H1 (cell line): ENCODE measurements around the gene AURKAIP1. TPM values are rescaled to one million over a fixed set of nuclear protein-coding genes. Genes with fewer than 3 reads are reported as not detected.
A peak's percentile ranks its signal among the peaks of the same experiment; 100 is the strongest.

ENCODE experiments used
- CTCF ChIA-PET: fragments of 300-600 bp; sonication (Branson Sonifier 250); formaldehyde crosslinking; loops from one replicate; lab custom pipeline; 2021; ENCODE audit not compliant: partially characterized antibody; lab: Charles Lee
- POLR2A ChIA-PET: fragments of 300-600 bp; sonication (Branson Sonifier 250); formaldehyde crosslinking; loops from one replicate; lab custom pipeline; 2021; ENCODE audit warnings: inconsistent platforms; ENCODE audit not compliant: partially characterized antibody; lab: Charles Lee
- DNase-seq, 2 experiments: peaks; one replicate each; pipeline versions ENCODE4 v3.0.0 to v3.0.0-alpha.2; 2010 to 2022; ENCODE audit warnings: low spot score in 2 of 2, low read depth in 1 of 2, mixed read lengths in 1 of 2
- FAIRE-seq: peaks from 2 replicates; lab custom pipeline; 2011; peaks lifted over from hg19 to GRCh38; lab: Jason Lieb, UNC
- H2AFZ ChIP-seq: 2 replicates; pipeline ENCODE4 v1.8.1; 2012; ENCODE audit warnings: low read length, inconsistent platforms
- H2AK5ac ChIP-seq: 2 replicates; pipeline ENCODE4 v1.6.1; 2013; ENCODE audit warnings: low read depth, low read length
- H2BK120ac ChIP-seq: replicated peaks from 2 replicates; pipeline ENCODE3; 2013; ENCODE audit warnings: low read depth, low read length, inconsistent platforms
- H2BK12ac ChIP-seq: 2 replicates; pipeline ENCODE4 v1.6.1; 2013; ENCODE audit warnings: low read depth, low read length
- H2BK15ac ChIP-seq: 2 replicates; pipeline ENCODE4 v1.6.1; 2013; ENCODE audit warnings: low read length
- H2BK20ac ChIP-seq: 2 replicates; pipeline ENCODE4 v1.6.1; 2013; ENCODE audit warnings: low read length
- H2BK5ac ChIP-seq: 2 replicates; pipeline ENCODE4 v1.6.1; 2013; ENCODE audit warnings: low read depth, low read length
- H3K14ac ChIP-seq: 2 replicates; pipeline ENCODE4 v1.6.1; 2013; ENCODE audit warnings: inconsistent platforms; ENCODE audit not compliant: insufficient read length
- H3K18ac ChIP-seq: 2 replicates; pipeline ENCODE4 v1.6.1; 2013; ENCODE audit warnings: low read length; ENCODE audit errors: extremely low read depth
- H3K23ac ChIP-seq: 2 replicates; pipeline ENCODE4 v1.6.1; 2013; ENCODE audit warnings: inconsistent platforms; ENCODE audit not compliant: insufficient read length
- H3K23me2 ChIP-seq: 2 replicates; pipeline ENCODE4 v1.6.1; 2013; ENCODE audit warnings: low read depth, low read length
- H3K27ac ChIP-seq: 2 replicates; pipeline ENCODE4 v1.6.1; 2011; ENCODE audit warnings: low read depth, low read length, inconsistent platforms
- H3K27me3 ChIP-seq, 4 experiments: replicated peaks in 1 of 4; 1 replicate in 1 of 4; 2 replicates in 3 of 4; pipeline versions ENCODE4 v1.6.1 to v1.8.1; 2011 to 2013; ENCODE audit warnings: low read length in 3 of 4, mild to moderate bottlenecking in 3 of 4, inconsistent platforms in 2 of 4, mixed read lengths in 2 of 4, moderate library complexity in 1 of 4; ENCODE audit not compliant: control insufficient read depth in 3 of 4, insufficient read depth in 3 of 4; ENCODE audit errors: extremely low read depth in 1 of 4
- H3K36me3 ChIP-seq, 4 experiments: 2 replicates each; pipeline versions ENCODE4 v1.6.1 to v1.8.1; 2011 to 2013; ENCODE audit warnings: mild to moderate bottlenecking in 4 of 4, low read length in 3 of 4, moderate library complexity in 2 of 4, control low read depth in 1 of 4, inconsistent platforms in 1 of 4; ENCODE audit not compliant: insufficient read depth in 4 of 4, control insufficient read depth in 2 of 4
- H3K4ac ChIP-seq: replicated peaks from 2 replicates; pipeline ENCODE3; 2013; ENCODE audit warnings: low read length, low read depth, mixed read lengths, inconsistent platforms; ENCODE audit not compliant: insufficient read length
- H3K4me1 ChIP-seq, 4 experiments: replicated peaks in 1 of 4; 1 replicate in 1 of 4; 2 replicates in 3 of 4; pipeline versions ENCODE4 v1.6.1 to v1.8.1; 2011 to 2013; ENCODE audit warnings: low read length in 3 of 4, inconsistent platforms in 2 of 4, mixed read lengths in 1 of 4; ENCODE audit not compliant: insufficient read depth in 4 of 4, control insufficient read depth in 3 of 4
- H3K4me2 ChIP-seq, 2 experiments: 2 replicates each; pipeline versions ENCODE4 v1.6.1 to v1.8.1; 2011 to 2013; ENCODE audit warnings: low read depth in 2 of 2, low read length in 2 of 2, control low read depth in 1 of 2, inconsistent platforms in 1 of 2, mild to moderate bottlenecking in 1 of 2; ENCODE audit not compliant: insufficient read depth in 1 of 2
- H3K4me3 ChIP-seq, 4 experiments: fragments of 200-600, 300-600 bp in 1 of 4; sonication (generic), shearing (Covaris generic), sonication (Bioruptor Twin) in 1 of 4; 2 replicates each; pipeline versions ENCODE4 v1.5.1 to v1.8.1; 2011 to 2016; ENCODE audit warnings: low read length in 4 of 4, low read depth in 3 of 4, control low read depth in 2 of 4, inconsistent platforms in 2 of 4, mild to moderate bottlenecking in 2 of 4, mixed read lengths in 1 of 4, moderate library complexity in 1 of 4; ENCODE audit not compliant: insufficient read depth in 2 of 4; ENCODE audit errors: extremely low read depth in 1 of 4
- H3K56ac ChIP-seq: replicated peaks from 2 replicates; pipeline ENCODE3; 2013; ENCODE audit warnings: low read depth, mild to moderate bottlenecking, mixed read lengths, low read length, inconsistent platforms; ENCODE audit not compliant: insufficient read length
- H3K79me1 ChIP-seq: 2 replicates; pipeline ENCODE4 v1.6.1; 2013; ENCODE audit warnings: low read depth, low read length, control low read depth
- H3K79me2 ChIP-seq, 2 experiments: 2 replicates each; pipeline versions ENCODE4 v1.6.1 to v1.8.1; 2012 to 2013; ENCODE audit warnings: low read length in 2 of 2, mild to moderate bottlenecking in 2 of 2, inconsistent platforms in 1 of 2; ENCODE audit not compliant: insufficient read depth in 2 of 2, control insufficient read depth in 1 of 2
- H3K9ac ChIP-seq, 4 experiments: replicated peaks in 1 of 4; 1 replicate in 1 of 4; 2 replicates in 3 of 4; pipeline versions ENCODE4 v1.6.1 to v1.8.1; 2011 to 2013; ENCODE audit warnings: low read depth in 3 of 4, low read length in 3 of 4, control low read depth in 2 of 4, mild to moderate bottlenecking in 2 of 4, moderate library complexity in 2 of 4, inconsistent platforms in 1 of 4; ENCODE audit errors: extremely low read depth in 1 of 4
- H3K9me3 ChIP-seq, 2 experiments: 2 replicates each; pipeline versions ENCODE4 v1.6.1 to v1.8.1; 2012 to 2013; ENCODE audit warnings: mild to moderate bottlenecking in 2 of 2, moderate library complexity in 2 of 2, control low read depth in 1 of 2, inconsistent platforms in 1 of 2, low read depth in 1 of 2, low read length in 1 of 2, mixed read lengths in 1 of 2; ENCODE audit not compliant: insufficient read depth in 2 of 2
- H4K20me1 ChIP-seq, 2 experiments: replicated peaks in 1 of 2; 2 replicates each; pipeline versions ENCODE3 to v1.8.1; 2011 to 2013; ENCODE audit warnings: inconsistent platforms in 2 of 2, low read length in 2 of 2, mild to moderate bottlenecking in 1 of 2; ENCODE audit not compliant: insufficient read depth in 2 of 2, control insufficient read depth in 1 of 2
- H4K5ac ChIP-seq: 2 replicates; pipeline ENCODE4 v1.6.1; 2013; ENCODE audit warnings: low read length, low read depth, mixed read lengths, inconsistent platforms; ENCODE audit not compliant: insufficient read length
- H4K8ac ChIP-seq: 2 replicates; pipeline ENCODE4 v1.8.0; 2013; ENCODE audit warnings: mild to moderate bottlenecking, moderate library complexity, low read length, inconsistent platforms; ENCODE audit not compliant: insufficient read depth; ENCODE audit errors: extremely low read depth
- H4K91ac ChIP-seq: replicated peaks from 2 replicates; pipeline ENCODE3; 2013; ENCODE audit warnings: low read length, mixed read lengths, inconsistent platforms; ENCODE audit not compliant: insufficient read length
- CBX5 ChIP-seq: fragments of 300-800, 300-1000 bp; sonication (generic); IDR thresholded peaks from 2 replicates; pipeline ENCODE4 v1.7.1; 2016; ENCODE audit warnings: antibody characterized with exemption, low read length, low read depth
- CBX8 ChIP-seq: fragments of 300-800, 300-1000 bp; sonication (generic); IDR thresholded peaks from 2 replicates; pipeline ENCODE4 v1.7.1; 2016; ENCODE audit warnings: low read depth, low read length, borderline replicate concordance
- MAFK ChIP-seq: IDR thresholded peaks from 2 replicates; pipeline ENCODE4 v1.6.1; 2012; ENCODE audit warnings: low read depth, mild to moderate bottlenecking, improper control_type of control experiment, low read length
- RNF2 ChIP-seq: fragments of 200-900, 300-1000 bp; sonication (generic); IDR thresholded peaks from 2 replicates; pipeline ENCODE4 v1.7.1; 2016; ENCODE audit warnings: borderline replicate concordance, low read depth, mild to moderate bottlenecking, antibody characterized with exemption, low read length; ENCODE audit not compliant: poor library complexity, severe bottlenecking; ENCODE audit errors: missing control alignments
- SAP30 ChIP-seq: fragments of 300-600 bp; sonication (generic); IDR thresholded peaks from 2 replicates; pipeline ENCODE4 v1.7.1; 2012; ENCODE audit warnings: low read length, moderate library complexity, mild to moderate bottlenecking, inconsistent platforms; ENCODE audit not compliant: insufficient read depth, insufficient replicate concordance
- SIX5 ChIP-seq: IDR thresholded peaks from 2 replicates; pipeline ENCODE4 v1.6.1; 2011; ENCODE audit warnings: mild to moderate bottlenecking, low read depth, low read length
- SRF ChIP-seq: IDR thresholded peaks from 2 replicates; pipeline ENCODE4 v1.6.1; 2011; ENCODE audit warnings: mild to moderate bottlenecking, low read depth, low read length, moderate library complexity
- TAF7 ChIP-seq: optimal IDR thresholded peaks from 2 replicates; pipeline ENCODE3; 2011; ENCODE audit warnings: low read depth, mild to moderate bottlenecking, inconsistent platforms, low read length, moderate library complexity, borderline replicate concordance
- WGBS, 2 experiments: shearing (Covaris generic) in 1 of 2; methylation state at CpG; one replicate each; pipeline versions ENCODE4 v1.1.6 to v1.1.7; 2013 to 2015; ENCODE audit warnings: low lambda C conversion rate in 2 of 2, mixed read lengths in 2 of 2, inconsistent platforms in 1 of 2, low coverage in 1 of 2, missing lambda C conversion rate in 1 of 2; ENCODE audit not compliant: insufficient replicate concordance in 2 of 2, insufficient coverage in 1 of 2, insufficient read length in 1 of 2; ENCODE audit errors: extremely low coverage in 1 of 2, missing lambda C conversion rate in 1 of 2; 5-methylcytosine and 5-hydroxymethylcytosine counted together
- polyA plus RNA-seq, 7 experiments: library from polyadenylated mRNA; depleted of rRNA in 3 of 7; stranded (reverse) in 5 of 7; unstranded in 2 of 7; fragments of >200 nt in 5 of 7; fragments of 200-250 nt in 2 of 7; gene quantifications; 1 replicate in 5 of 7; 2 replicates in 1 of 7; 4 replicates in 1 of 7; pipeline versions ENCODE4 v1.2.1 to v1.2.3, GENCODE V29; 2011 to 2013; ENCODE audit warnings: missing spikeins in 2 of 7, mixed read lengths in 2 of 7
- total RNA-seq: library from RNA; stranded (reverse); fragmentation: NEBNext Ultra II Directional; extraction: Animal tissue kit (Norgen Biotek cat#: 25700); gene quantifications from 2 replicates; pipeline ENCODE4 v1.2.1, GENCODE V29; 2021
- TF ChIP-seq, protein P1 (sequence below): IDR thresholded peaks from 2 replicates; pipeline ENCODE4 v1.6.1; 2012; ENCODE audit warnings: low read length, inconsistent platforms

AURKAIP1 gene
- total and polyA plus RNA-seq, 2 of the 8 experiments (the other 6 are each of a cell fraction or from before 2014, with no cell fraction given), result 87.8 to 194 TPM

DNA sequence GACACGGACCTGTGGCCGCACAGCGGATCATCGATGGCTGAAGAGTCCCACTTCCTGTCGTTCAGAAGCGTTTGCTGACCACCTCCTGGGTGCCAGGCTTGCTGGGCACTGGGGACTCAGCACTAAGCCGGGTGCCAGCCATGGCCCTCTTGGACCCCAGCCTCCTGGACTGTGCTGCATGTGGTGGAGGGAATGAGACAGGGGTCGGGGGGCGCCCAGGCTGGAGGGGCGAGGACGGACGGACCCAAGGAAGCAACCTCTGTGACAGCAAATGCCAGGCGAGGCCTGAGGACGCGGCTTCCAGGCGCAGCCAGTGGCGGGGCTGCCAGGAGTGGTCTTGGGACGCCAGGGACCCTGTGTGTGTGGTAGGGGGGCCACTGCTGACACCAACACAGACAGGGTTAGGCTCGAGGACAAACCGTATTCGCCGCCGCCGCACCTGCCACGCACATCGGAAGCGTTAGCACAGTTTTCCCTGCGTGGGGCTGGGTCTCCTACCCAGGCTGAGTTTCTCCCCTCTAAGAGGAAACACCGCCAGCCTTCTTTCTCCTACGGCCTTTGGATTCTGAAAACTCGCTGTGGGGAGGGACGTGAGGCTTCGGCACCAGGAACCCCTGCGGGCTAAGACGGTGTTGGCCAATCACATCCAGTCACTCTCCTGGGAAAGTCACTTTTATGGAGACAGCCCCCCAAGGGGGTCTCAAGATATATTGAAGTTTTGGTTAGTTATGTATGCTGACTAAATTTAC lies 13.6 kb downstream of the AURKAIP1 start:
- 0 out of 4 replicates have a peak overlapping the region, but pooled peaks of 1 of the 2 experiments have one; percentile 6 for H3K4me2 ChIP-seq
- H4K91ac ChIP-seq, result peak overlapping the region; percentile 94
- peak overlapping the region; percentile 97; the same call in 1 of the 2 replicates for H2BK15ac ChIP-seq
- H2BK120ac ChIP-seq, result no peak overlapping the region
- FAIRE-seq, result no peak
- no peaks in the 10 kb centered on the region for H3K79me1 ChIP-seq
- no peak overlapping the region for H3K23ac ChIP-seq
- H4K20me1 ChIP-seq, result peaks cover 0 to 3% of the 10 kb centered on the region in 2 experiments
- peak overlapping the region; percentile 96; the same call in 1 of the 2 replicates for H2AK5ac ChIP-seq
- peak overlapping the region; percentile 95 for H2BK12ac ChIP-seq
- H3K56ac ChIP-seq, result no peak overlapping the region
- no peak overlapping the region for H3K18ac ChIP-seq
- no peak overlapping the region for H4K8ac ChIP-seq
- peaks cover 6% of the 10 kb centered on the region for H3K23me2 ChIP-seq
- H2BK5ac ChIP-seq, result peak overlapping the region; percentile 66; the same call in 1 of the 2 replicates
- no peaks in the 10 kb centered on the region for H3K79me2 ChIP-seq
- no peaks in the 10 kb centered on the region; a peak in 4 of 7 replicates for H3K27me3 ChIP-seq
- 85% methylated on average over 30 of the region's 35 CpGs; no CpG with 5 or more reads in 1 of the 2 experiments for WGBS, 2 experiments
- 0 out of 2 replicates have a peak overlapping the region, but pooled peaks have one; percentile 87 for H2BK20ac ChIP-seq
- H3K4me3 ChIP-seq, result no peak overlapping the region
- no peak overlapping the region for H4K5ac ChIP-seq
- no peak overlapping the region for H2AFZ ChIP-seq
- no peak for DNase-seq
- H3K36me3 ChIP-seq, result no peaks in the 10 kb centered on the region; a peak in 1 of 8 replicates
- no peak overlapping the region for H3K27ac ChIP-seq
- H3K9ac ChIP-seq, result no peak overlapping the region; a peak in 1 of 7 replicates
- no peak overlapping the region for H3K14ac ChIP-seq
- H3K4ac ChIP-seq, result no peak overlapping the region
- H3K4me1 ChIP-seq, result peaks cover 2 to 23% (median 17%) of the 10 kb centered on the region in 4 experiments
- peaks cover under 1 to 7% of the 10 kb centered on the region in 2 experiments; a peak in 3 of 4 replicates for H3K9me3 ChIP-seq
- ChIA-PET CTCF (interaction anchor here (0.6 to 2.3 kb wide), 3 partner anchors 10 to 77 kb away, joined by 3 to 17 read pairs (median 5); partner anchors contain the start of gene AURKAIP1), POLR2A (interaction anchor here (0.8 to 1.8 kb wide), 4 partner anchors 10 to 37 kb away, joined by 3 to 7 read pairs (median 4); partner anchors contain the start of gene CCNL2)
- no peak for TF ChIP-seq CBX8
- no peak for TF ChIP-seq MAFK
- TF ChIP-seq RNF2, result no peak
- TF ChIP-seq, protein P1, sequence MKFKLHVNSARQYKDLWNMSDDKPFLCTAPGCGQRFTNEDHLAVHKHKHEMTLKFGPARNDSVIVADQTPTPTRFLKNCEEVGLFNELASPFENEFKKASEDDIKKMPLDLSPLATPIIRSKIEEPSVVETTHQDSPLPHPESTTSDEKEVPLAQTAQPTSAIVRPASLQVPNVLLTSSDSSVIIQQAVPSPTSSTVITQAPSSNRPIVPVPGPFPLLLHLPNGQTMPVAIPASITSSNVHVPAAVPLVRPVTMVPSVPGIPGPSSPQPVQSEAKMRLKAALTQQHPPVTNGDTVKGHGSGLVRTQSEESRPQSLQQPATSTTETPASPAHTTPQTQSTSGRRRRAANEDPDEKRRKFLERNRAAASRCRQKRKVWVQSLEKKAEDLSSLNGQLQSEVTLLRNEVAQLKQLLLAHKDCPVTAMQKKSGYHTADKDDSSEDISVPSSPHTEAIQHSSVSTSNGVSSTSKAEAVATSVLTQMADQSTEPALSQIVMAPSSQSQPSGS, result no peak
- TF ChIP-seq SAP30, result no peak
- TF ChIP-seq SRF, result no peak
- TF ChIP-seq TAF7, result no peak
- no peak for TF ChIP-seq CBX5
- TF ChIP-seq SIX5, result no peak
